ENCODE measurements around the gene KLHL26.

Gene KLHL26

DNA sequence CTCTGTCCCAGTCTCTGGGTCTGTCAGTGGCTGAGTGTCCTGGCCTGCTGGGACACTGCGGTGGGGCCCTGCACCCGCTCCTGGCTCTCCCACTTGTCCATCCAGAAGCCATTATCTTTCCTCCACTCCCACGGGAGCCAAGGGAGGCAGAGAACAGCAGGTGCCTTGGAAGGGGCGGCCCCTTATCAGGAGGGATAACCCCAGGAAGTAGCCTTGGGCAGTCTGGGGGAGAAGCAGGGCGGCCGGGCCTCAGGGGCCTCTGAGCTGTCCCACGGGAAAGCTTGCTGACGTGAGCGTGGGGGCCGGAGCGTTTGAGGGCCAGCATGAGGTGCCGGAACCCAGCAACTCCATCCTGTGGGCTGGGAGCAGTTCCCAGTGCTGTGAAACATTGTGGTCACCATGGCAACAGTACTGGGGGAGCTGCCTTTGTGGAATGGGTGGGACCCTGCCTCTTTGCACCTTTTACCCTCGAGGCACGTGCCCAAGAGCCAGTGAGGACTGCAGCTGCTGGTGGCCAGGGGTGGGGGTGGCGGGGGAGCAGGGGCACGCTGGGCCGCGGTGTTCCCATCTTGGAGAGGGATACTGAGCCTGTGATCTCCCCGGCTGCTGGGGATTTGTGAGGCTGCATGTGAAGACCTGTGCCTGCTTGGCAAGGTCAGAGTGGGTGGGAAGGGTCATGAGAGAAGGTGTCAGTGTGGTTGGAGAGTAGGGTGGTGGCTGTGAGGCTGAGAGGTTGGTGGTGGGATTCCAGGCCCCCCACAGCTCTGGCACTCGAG, 20.9 kb downstream of the KLHL26 start:
- DNase-seq = no peak
- peaks cover 9% of the 10 kb centered on the region for H3K4me1 Mint-ChIP-seq (ENCODE audit: low read depth)
- H3K27me3 Mint-ChIP-seq = no peaks in the 10 kb centered on the region
- H3K27ac Mint-ChIP-seq = no peak overlapping the region
- no peaks in the 10 kb centered on the region for H3K9me3 Mint-ChIP-seq
- H3K4me3 Mint-ChIP-seq = no peak overlapping the region
- no peaks in the 10 kb centered on the region for H3K36me3 Mint-ChIP-seq (ENCODE audit: low read depth)

DNA sequence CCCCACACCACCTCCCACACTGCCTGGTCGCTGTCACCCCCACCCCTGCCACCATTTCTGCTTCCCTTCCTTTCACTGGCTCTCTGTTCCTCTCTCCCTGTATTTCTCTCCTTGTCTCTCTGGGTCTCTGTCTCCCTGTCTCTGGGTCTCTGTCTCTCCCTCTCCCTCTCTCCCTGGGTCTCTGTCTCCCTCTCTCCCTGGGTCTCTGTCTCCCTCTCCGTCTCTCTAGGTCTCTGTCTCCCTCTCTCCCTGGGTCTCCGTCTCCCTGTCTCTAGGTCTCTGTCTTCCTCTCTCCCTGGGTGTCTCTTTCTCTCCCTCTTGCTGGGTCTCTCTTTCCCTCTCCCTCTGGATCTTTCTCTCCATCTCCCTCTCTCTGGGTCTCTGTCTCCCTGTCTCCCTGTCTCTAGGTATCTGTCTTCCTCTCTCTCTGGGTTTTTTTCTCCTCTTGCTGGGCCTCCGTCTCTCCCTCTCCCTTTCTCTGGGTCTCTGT, 21.6 kb downstream of the KLHL26 start:
- Mint-ChIP-seq H3K36me3 (ENCODE audit: low read depth) (no peaks in the 10 kb centered on the region), H3K27me3 (no peaks in the 10 kb centered on the region)

DNA sequence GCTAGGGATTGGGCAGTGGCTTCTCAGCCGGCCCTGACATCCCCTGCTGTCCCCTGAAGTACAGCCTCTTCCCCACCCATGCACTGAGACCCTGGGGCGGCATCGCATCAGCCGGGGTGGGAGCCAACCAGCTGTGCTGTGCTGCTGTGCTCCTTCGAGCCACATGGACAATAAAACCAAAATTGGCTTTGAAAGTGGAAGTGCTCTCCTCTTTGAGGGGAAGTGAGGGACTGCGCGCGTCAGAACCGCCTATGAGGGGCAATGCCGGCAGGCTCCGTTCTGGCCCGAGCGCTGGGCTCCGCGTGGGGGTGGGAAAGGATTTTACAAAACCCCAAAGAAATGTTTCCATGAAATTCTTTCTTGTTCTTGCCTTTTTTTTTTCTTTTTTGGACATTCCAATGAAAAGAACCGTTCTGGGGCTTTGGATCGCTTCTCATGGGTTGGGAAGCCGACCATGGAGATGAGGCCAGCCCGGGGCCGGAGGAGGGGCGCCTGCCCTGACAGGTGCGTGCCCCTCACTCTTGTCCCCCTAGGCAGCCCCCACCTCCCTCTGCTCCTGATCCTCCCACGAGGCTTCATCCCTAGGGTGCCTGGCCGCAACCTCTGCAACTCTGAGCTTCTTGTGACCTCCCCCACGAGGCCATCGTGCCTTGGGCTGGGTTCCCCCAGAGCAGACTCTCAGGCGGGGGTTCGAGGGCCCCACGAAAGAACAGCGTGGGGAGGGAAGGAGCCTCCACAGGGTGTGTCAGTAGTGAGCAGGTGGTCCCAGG, 22.6 kb downstream of the KLHL26 start:
- Mint-ChIP-seq H3K27ac (no peak overlapping the region), H3K27me3 (no peaks in the 10 kb centered on the region), H3K36me3 (ENCODE audit: low read depth) (peaks cover 1% of the 10 kb centered on the region), H3K4me1 (ENCODE audit: low read depth) (peaks cover 21% of the 10 kb centered on the region), H3K4me3 (no peak overlapping the region), H3K9me3 (no peaks in the 10 kb centered on the region)
- DNase-seq = no peak

More for the DNA sequence above, 21.6 kb downstream of the KLHL26 start:
- DNase-seq = no peak
- H3K27ac Mint-ChIP-seq = peak overlapping the region; percentile 22
- peaks cover 11% of the 10 kb centered on the region for H3K4me1 Mint-ChIP-seq (ENCODE audit: low read depth)
- H3K4me3 Mint-ChIP-seq = no peak overlapping the region
- H3K9me3 Mint-ChIP-seq = no peaks in the 10 kb centered on the region

DNA sequence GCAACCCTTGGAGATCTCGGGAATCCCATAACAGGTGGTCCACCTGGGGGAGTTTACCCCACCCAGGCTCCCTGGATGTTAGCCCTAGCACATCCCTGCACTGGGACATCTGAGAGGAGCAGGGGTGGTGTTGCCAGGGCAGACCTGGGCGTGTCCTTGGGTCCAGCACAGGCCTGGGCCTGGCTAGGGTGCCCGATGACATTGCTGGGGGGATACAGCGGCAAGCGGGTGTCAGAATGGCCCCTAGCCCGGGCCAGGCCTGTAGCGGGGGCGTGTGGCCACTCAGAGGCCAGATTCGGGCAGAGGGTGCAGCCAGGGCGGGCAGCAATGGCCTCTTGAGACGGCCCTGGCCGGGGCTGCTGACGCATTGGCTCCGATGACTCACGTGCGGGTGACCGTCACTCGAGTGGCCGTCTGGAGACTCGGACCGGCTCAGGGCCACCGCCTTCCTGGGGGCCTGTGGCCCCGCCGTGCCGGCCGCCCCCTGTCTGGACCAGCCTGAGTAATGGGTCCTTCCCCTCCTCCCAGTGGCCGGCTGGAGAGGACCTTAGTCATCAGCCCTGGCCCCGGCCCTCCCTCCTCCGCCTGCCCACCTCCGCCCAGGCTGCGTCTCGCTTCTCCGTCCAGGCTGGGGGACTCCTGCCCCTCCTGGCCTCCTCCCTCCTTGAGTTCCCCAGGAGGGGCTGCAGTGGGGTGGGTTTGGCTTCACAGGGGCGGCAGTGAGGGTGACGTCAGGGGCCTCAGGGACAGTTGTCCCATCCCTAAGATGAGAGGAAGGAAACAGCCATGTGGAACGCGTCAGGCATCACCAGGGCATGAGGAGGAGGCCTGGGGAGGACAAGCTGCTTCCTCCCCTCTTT, 23.5 kb downstream of the KLHL26 start:
- DNase-seq = no peak
- H3K4me3 Mint-ChIP-seq = no peak overlapping the region
- H3K36me3 Mint-ChIP-seq (ENCODE audit: low read depth) = peaks cover 1% of the 10 kb centered on the region
- peaks cover 21% of the 10 kb centered on the region for H3K4me1 Mint-ChIP-seq (ENCODE audit: low read depth)
- H3K27ac Mint-ChIP-seq = no peak overlapping the region
- no peaks in the 10 kb centered on the region for H3K9me3 Mint-ChIP-seq
- no peaks in the 10 kb centered on the region for H3K27me3 Mint-ChIP-seq

DNA sequence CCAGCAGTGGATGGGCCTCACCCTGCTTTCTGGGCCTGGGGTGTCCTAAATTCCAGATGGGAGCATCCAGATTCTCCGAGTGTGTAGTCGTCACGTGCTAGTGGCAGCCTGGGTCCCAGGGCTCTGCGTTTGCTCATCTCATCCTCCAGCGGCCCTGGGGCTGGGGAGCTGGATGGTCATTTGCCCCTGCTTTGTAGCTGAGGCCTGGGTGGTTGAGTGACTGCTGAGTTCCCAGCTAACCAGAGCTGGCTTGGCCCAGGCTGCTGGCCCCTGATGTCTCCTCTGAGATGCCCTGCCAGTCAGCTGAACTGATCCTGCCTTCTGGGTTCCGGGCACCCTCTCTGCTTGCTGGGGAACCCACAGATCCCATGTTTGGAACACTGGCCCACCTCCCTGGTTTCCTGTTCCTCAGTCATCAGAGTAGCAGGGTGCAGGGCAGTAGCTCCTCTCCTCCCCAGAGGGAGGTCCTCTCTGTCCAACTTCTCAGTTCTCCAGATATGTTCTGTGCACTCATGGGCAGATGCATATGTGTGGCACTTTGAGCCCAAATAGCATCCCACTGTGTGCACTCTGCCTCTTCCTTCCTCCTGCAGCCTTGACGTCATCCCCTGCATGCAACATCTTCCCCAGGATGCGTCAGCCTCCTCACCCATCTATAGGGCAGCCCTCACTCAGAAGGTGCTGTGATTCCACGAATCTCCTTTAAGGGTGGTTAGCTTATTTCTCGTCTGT, 24.3 kb downstream of the KLHL26 start:
- Mint-ChIP-seq H3K4me3 (no peak overlapping the region), H3K9me3 (no peaks in the 10 kb centered on the region), H3K4me1 (ENCODE audit: low read depth) (peaks cover 21% of the 10 kb centered on the region), H3K27ac (peak overlapping the region; percentile 35), H3K36me3 (ENCODE audit: low read depth) (peaks cover 1% of the 10 kb centered on the region), H3K27me3 (no peaks in the 10 kb centered on the region)
- no peak for DNase-seq

DNA sequence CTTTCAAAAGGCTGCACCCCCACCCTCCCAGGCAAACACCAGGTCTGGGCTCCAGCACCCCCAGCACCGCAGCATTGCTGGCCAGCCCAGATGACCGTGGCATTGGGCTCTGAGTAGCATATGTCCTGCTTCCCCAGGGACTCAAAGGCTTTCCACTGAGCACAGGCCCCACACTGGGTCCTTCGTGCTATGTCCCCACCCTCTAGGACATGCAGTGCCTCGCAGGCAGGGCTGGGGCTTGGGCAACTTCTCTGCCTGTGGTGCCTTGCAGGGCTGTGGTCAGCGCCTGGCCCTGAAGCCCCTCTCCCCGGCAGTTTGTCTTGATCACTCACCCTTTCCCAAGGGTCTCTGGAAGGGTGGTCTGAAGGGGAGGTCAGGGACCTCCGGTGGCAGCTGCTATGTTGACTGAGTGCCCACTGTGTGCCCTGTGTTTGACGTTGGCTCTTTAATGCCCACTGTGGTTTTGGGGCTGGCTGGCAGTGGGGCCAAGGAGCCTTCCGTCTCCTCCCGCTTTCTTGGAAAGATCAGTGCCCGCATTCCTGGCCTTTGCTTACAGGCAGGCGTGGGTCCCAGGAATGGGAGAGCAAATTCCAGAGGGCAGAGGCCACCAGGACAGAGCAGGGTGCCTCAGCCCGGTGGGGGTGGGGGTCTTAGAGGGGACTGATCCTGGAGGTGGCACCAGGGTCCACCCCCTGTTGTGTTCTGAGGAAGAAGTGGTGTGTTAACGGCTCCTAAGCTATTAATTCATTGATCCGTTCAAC, 26.3 kb downstream of the KLHL26 start:
- no peak overlapping the region for H3K27ac Mint-ChIP-seq
- H3K27me3 Mint-ChIP-seq = no peaks in the 10 kb centered on the region
- no peak overlapping the region for H3K4me3 Mint-ChIP-seq
- H3K36me3 Mint-ChIP-seq (ENCODE audit: low read depth) = peaks cover 14% of the 10 kb centered on the region
- H3K4me1 Mint-ChIP-seq (ENCODE audit: low read depth) = peaks cover 16% of the 10 kb centered on the region
- H3K9me3 Mint-ChIP-seq = no peaks in the 10 kb centered on the region
- no peak for DNase-seq

DNA sequence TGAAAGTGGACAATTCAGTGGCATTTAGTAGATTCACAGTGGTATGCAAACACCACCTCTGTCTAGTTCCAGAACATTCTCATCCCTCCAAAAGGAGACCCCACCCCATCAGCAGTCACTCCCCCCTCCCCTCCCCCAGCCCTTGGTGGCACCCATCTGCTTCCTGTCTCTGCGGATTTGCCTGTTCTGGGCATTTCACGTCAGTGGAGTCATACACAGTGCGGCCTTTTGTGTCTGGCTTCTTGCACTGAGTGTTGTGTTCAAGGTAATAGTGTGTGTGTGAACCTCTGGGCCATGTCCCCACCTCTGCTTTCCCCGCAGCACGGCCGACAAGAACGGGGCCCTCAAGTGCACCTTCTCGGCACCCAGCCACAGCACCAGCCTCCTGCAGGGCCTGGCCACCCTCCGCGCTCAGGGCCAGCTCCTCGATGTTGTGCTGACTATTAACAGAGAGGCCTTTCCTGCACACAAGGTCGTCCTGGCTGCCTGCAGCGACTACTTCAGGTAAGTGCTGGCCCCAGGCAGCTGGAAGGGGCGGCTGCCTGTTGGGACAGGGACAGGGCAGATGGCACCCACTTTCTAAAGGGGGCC, 27.2 kb downstream of the KLHL26 start:
- no peak overlapping the region for H3K4me3 Mint-ChIP-seq
- no peak for DNase-seq
- no peaks in the 10 kb centered on the region for H3K9me3 Mint-ChIP-seq
- peak overlapping the region; percentile 78 for H3K27ac Mint-ChIP-seq
- peaks cover 21% of the 10 kb centered on the region for H3K36me3 Mint-ChIP-seq (ENCODE audit: low read depth)
- H3K27me3 Mint-ChIP-seq = no peaks in the 10 kb centered on the region
- peaks cover 13% of the 10 kb centered on the region for H3K4me1 Mint-ChIP-seq (ENCODE audit: low read depth)

DNA sequence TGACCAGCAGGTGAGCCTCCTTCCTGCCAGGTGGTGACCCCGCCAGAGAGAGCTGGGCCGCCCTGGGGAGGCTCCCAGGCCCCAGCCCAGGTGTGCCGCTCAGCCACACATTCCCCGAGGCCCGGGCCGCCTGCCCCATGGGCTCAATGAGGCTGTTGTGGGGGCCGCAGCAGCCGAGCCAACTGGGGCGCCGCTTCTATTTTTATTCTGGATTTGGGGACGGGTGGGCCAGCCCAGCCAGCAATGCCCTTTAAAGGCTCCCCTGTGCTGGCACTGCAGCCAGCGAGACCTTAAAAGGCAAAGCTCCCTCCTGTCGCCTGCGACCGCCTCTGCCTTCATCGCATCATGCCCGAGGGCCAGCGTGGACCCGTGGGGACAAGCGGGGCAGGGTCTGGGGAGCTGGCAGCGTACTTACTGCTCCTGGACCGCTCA, 29.0 kb downstream of the KLHL26 start:
- no peak overlapping the region for H3K4me3 Mint-ChIP-seq
- H3K27me3 Mint-ChIP-seq = no peaks in the 10 kb centered on the region
- no peaks in the 10 kb centered on the region for H3K9me3 Mint-ChIP-seq
- H3K36me3 Mint-ChIP-seq (ENCODE audit: low read depth) = peaks cover 34% of the 10 kb centered on the region
- H3K27ac Mint-ChIP-seq = no peak overlapping the region
- no peak for DNase-seq
- H3K4me1 Mint-ChIP-seq (ENCODE audit: low read depth) = peaks cover 12% of the 10 kb centered on the region

DNA sequence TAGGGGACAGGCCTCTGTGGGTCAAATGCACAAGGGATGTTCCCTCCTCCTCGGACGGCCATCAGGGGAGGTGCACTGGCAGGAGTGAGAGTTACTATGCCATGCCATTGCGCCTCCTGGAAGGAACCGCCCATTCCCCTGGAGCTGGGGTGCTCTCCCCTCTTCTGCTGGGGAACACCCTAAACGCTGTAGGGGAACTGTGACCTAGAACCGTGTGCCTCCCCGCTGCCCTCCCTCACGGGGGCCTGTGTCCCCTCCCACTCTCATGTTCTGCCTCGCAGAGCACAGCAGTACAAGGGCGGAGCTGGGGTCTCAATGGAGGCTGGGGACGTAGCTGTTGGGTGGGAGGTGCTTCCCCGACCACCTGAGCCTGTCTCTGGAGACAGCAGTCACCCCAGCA, 29.5 kb downstream of the KLHL26 start:
- peaks cover 12% of the 10 kb centered on the region for H3K4me1 Mint-ChIP-seq (ENCODE audit: low read depth)
- peaks cover 34% of the 10 kb centered on the region for H3K36me3 Mint-ChIP-seq (ENCODE audit: low read depth)
- DNase-seq = no peak
- no peaks in the 10 kb centered on the region for H3K27me3 Mint-ChIP-seq
- no peaks in the 10 kb centered on the region for H3K9me3 Mint-ChIP-seq
- no peak overlapping the region for H3K27ac Mint-ChIP-seq
- H3K4me3 Mint-ChIP-seq = no peak overlapping the region

DNA sequence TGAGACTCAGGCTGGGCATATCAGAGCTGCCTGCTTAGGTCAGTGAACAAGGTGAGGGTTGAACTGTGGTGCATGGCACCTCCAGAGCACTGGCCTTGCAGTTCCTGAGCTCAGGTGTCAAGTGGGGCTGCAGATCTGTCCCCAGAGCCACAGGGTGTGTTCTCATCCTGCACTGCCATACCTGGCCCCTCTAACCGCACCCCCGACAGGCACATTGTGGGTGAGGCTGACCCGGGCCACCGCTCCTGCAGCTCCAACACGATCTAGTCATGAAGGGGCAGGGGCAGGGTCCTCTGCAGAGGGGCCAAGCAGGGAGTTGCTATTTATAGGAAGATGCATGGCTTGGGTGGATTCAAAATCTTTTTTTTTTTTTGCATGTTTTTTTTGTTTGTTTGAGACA, 30.0 kb downstream of the KLHL26 start:
- Mint-ChIP-seq H3K9me3 (no peaks in the 10 kb centered on the region), H3K27ac (no peak overlapping the region), H3K27me3 (no peaks in the 10 kb centered on the region), H3K4me1 (ENCODE audit: low read depth) (peaks cover 12% of the 10 kb centered on the region), H3K4me3 (no peak overlapping the region), H3K36me3 (ENCODE audit: low read depth) (peaks cover 39% of the 10 kb centered on the region)
- DNase-seq = no peak

DNA sequence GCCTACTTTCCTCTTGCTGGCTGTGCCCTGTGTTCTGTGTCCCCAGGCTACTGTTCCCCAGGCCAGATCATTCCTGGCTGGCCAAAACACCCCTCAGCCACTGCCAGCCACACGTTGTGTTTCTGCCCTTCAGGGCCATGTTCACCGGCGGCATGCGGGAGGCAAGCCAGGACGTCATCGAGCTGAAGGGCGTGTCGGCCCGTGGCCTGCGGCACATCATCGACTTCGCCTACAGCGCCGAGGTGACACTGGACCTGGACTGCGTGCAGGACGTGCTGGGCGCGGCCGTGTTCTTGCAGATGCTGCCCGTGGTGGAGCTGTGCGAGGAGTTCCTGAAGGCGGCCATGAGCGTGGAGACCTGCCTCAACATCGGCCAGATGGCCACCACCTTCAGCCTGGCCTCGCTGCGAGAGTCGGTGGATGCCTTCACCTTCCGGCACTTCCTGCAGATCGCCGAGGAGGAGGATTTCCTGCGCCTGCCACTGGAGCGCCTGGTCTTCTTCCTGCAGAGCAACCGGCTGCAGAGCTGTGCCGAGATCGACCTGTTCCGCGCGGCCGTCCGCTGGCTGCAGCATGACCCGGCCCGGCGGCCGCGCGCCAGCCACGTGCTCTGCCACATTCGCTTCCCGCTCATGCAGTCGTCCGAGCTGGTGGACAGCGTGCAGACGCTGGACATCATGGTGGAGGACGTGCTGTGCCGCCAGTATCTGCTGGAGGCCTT, 30.9 kb downstream of the KLHL26 start:
- no peaks in the 10 kb centered on the region for H3K27me3 Mint-ChIP-seq
- H3K4me3 Mint-ChIP-seq = no peak overlapping the region
- no peak overlapping the region for H3K27ac Mint-ChIP-seq
- no peaks in the 10 kb centered on the region for H3K9me3 Mint-ChIP-seq
- DNase-seq = no peak
- H3K36me3 Mint-ChIP-seq (ENCODE audit: low read depth) = peaks cover 39% of the 10 kb centered on the region
- peaks cover 12% of the 10 kb centered on the region for H3K4me1 Mint-ChIP-seq (ENCODE audit: low read depth)

DNA sequence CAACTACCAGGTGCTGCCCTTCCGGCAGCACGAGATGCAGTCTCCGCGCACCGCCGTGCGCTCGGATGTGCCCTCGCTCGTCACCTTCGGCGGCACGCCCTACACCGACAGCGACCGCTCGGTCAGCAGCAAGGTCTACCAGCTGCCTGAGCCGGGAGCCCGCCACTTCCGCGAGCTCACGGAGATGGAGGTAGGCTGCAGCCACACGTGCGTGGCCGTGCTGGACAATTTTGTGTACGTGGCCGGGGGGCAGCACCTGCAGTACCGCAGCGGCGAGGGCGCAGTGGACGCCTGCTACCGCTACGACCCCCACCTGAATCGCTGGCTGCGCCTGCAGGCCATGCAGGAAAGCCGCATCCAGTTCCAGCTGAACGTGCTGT, 31.4 kb downstream of the KLHL26 start:
- Mint-ChIP-seq H3K27ac (no peak overlapping the region), H3K4me3 (no peak overlapping the region), H3K4me1 (ENCODE audit: low read depth) (peaks cover 11% of the 10 kb centered on the region), H3K27me3 (no peaks in the 10 kb centered on the region), H3K36me3 (ENCODE audit: low read depth) (peaks cover 39% of the 10 kb centered on the region), H3K9me3 (no peaks in the 10 kb centered on the region)
- no peak for DNase-seq
